WTC11 (cell line): ENCODE data around the gene MSI2. TPM values are rescaled to one million over a fixed set of nuclear protein-coding genes. Genes with fewer than 3 reads are reported as not detected.

Experiments
- ATAC-seq: fragments of 200-7000 bp; cut with Tn5 transposase; 2 replicates; pipeline ENCODE4 v1.10.0; 2021; ENCODE audit warnings: mild to moderate bottlenecking, moderate library complexity
- CTCF ChIA-PET: fragments of 300-600 bp; sonication (Branson Sonifier 250); formaldehyde crosslinking; loops from one replicate; lab custom pipeline; 2021; ENCODE audit warnings: antibody characterized with exemption; lab: Charles Lee
- POLR2A ChIA-PET: fragments of 350-600 bp; sonication (Branson Sonifier 250); formaldehyde crosslinking; loops from one replicate; lab custom pipeline; 2021; ENCODE audit warnings: antibody characterized with exemption; lab: Charles Lee
- DNase-seq: peaks from one replicate; pipeline ENCODE4 v3.0.0; 2021; ENCODE audit warnings: low spot score
- H3K27ac Mint-ChIP-seq: 2 replicates; pipeline ENCODE4 v1.8.0; 2021; ENCODE audit warnings: mixed read lengths
- H3K27me3 Mint-ChIP-seq: 2 replicates; pipeline ENCODE4 v1.8.0; 2021; ENCODE audit warnings: low read depth, mild to moderate bottlenecking, moderate library complexity, mixed read lengths
- H3K36me3 Mint-ChIP-seq: 2 replicates; pipeline ENCODE4 v1.8.0; 2021; ENCODE audit warnings: mixed read lengths
- H3K4me1 Mint-ChIP-seq: 2 replicates; pipeline ENCODE4 v1.8.0; 2022; ENCODE audit warnings: mixed read lengths
- H3K4me3 Mint-ChIP-seq: 2 replicates; pipeline ENCODE4 v1.8.0; 2021; ENCODE audit warnings: mild to moderate bottlenecking, moderate library complexity, mixed read lengths
- H3K9me3 Mint-ChIP-seq: 2 replicates; pipeline ENCODE4 v1.8.0; 2021; ENCODE audit warnings: mixed read lengths
- EMX1 ChIP-seq: fragments of 250-450 bp; sonication (Bioruptor Pico); IDR thresholded peaks from 2 replicates; pipeline ENCODE4 v1.8.0; 2021; ENCODE audit warnings: mild to moderate bottlenecking
- HMGA2 ChIP-seq: fragments of 250-450 bp; sonication (Bioruptor Pico); IDR thresholded peaks from 2 replicates; pipeline ENCODE4 v1.4.0; 2021; ENCODE audit warnings: mild to moderate bottlenecking, moderate library complexity
- SOX15 ChIP-seq: fragments of 250-450 bp; sonication (Bioruptor Pico); IDR thresholded peaks from 2 replicates; pipeline ENCODE4 v1.9.0; 2021; ENCODE audit warnings: mild to moderate bottlenecking
- SP1 ChIP-seq: sonication (generic); formaldehyde crosslinking; conservative IDR thresholded peaks from 2 replicates; pipeline ENCODE4 v1.8.1; 2022; ENCODE audit warnings: missing genetic modification reagents
- TCF7 ChIP-seq: sonication (generic); formaldehyde crosslinking; IDR thresholded peaks from 2 replicates; pipeline ENCODE4 v1.8.0; 2022; ENCODE audit warnings: mild to moderate bottlenecking, low read depth, missing genetic modification reagents, moderate library complexity
- TEAD4 ChIP-seq: sonication (generic); formaldehyde crosslinking; IDR thresholded peaks from 2 replicates; pipeline ENCODE4 v1.8.0; 2022; ENCODE audit warnings: mild to moderate bottlenecking, missing genetic modification reagents
- TP53 ChIP-seq: sonication (generic); formaldehyde crosslinking; IDR thresholded peaks from 2 replicates; pipeline ENCODE4 v1.8.1; 2023; ENCODE audit warnings: mild to moderate bottlenecking, missing genetic modification reagents
- ZNF219 ChIP-seq: sonication (generic); formaldehyde crosslinking; IDR thresholded peaks from 2 replicates; pipeline ENCODE4 v1.8.0; 2023; ENCODE audit warnings: missing genetic modification reagents, mild to moderate bottlenecking, borderline replicate concordance
- ZNF263 ChIP-seq: sonication (generic); formaldehyde crosslinking; IDR thresholded peaks from 2 replicates; pipeline ENCODE4 v1.8.1; 2022; ENCODE audit warnings: low read depth, mild to moderate bottlenecking, moderate library complexity, missing genetic modification reagents
- ZNF317 ChIP-seq: sonication (generic); formaldehyde crosslinking; IDR thresholded peaks from 2 replicates; pipeline ENCODE4 v1.8.1; 2023; ENCODE audit warnings: low read depth, mild to moderate bottlenecking, moderate library complexity, missing genetic modification reagents, borderline replicate concordance
- ZNF671 ChIP-seq: fragments of 250-450 bp; sonication (Bioruptor Pico); IDR thresholded peaks from 2 replicates; pipeline ENCODE4 v1.8.0; 2021; ENCODE audit warnings: mild to moderate bottlenecking
- total RNA-seq: library from RNA; stranded (reverse); gene quantifications from 3 replicates; pipeline ENCODE4 v1.2.3, GENCODE V29; 2021
- TF ChIP-seq, protein P1 (sequence below): sonication (generic); formaldehyde crosslinking; IDR thresholded peaks from 2 replicates; pipeline ENCODE4 v1.8.1; 2022; ENCODE audit warnings: mild to moderate bottlenecking, missing genetic modification reagents, moderate library complexity, borderline replicate concordance
- TF ChIP-seq, protein P2 (sequence below): sonication (generic); formaldehyde crosslinking; IDR thresholded peaks from 2 replicates; pipeline ENCODE4 v1.8.0; 2022; ENCODE audit warnings: missing genetic modification reagents
- TF ChIP-seq, protein P3 (sequence below): sonication (generic); formaldehyde crosslinking; IDR thresholded peaks from 2 replicates; pipeline ENCODE4 v1.8.1; 2022; ENCODE audit warnings: mild to moderate bottlenecking, moderate library complexity, missing genetic modification reagents
- TF ChIP-seq, protein P4 (sequence below): sonication (generic); formaldehyde crosslinking; IDR thresholded peaks from 2 replicates; pipeline ENCODE4 v1.8.1; 2023; ENCODE audit warnings: mild to moderate bottlenecking, missing genetic modification reagents
- TF ChIP-seq, protein P5 (sequence below): sonication (generic); formaldehyde crosslinking; IDR thresholded peaks from 2 replicates; pipeline ENCODE4 v1.8.1; 2022; ENCODE audit warnings: low read depth, missing genetic modification reagents, borderline replicate concordance

The MSI2 gene
- total RNA-seq, 1 experiment from 2014 or later, result 82.1 TPM

DNA sequence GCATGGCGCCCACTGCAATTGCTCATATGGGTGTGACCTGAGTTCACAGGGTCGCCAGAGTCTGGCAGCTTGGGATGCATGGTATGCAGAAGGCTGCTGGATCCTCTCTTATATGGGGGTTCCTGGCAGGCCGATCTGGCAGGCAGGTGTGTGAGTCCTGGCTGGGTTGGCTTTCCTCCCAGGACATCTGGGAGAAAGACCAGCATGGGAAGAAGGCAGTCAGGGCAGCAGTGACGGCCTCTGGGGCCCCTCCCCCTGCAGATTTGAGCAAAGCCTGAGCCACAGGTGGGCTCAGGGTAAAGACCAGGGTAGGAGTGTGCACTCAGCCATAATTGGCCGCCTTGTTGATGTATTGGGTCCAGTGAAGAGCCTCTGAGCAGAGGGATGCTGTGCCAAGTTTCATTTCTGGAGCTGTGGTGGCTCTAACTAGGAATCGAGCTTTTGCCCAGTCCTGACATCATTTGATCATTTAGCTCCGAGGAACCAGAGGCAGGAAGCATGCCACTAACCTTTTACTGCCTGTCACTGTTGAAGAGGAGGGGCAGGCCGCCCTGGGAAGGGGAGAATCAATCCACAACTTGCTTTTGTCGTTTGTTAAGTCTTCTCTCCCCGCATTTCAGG is 314.5 kb downstream of the MSI2 start (continued):
- TF ChIP-seq ZNF263, result no peak
- TF ChIP-seq SP1 (CRISPR knock-in tag), result no peak

DNA sequence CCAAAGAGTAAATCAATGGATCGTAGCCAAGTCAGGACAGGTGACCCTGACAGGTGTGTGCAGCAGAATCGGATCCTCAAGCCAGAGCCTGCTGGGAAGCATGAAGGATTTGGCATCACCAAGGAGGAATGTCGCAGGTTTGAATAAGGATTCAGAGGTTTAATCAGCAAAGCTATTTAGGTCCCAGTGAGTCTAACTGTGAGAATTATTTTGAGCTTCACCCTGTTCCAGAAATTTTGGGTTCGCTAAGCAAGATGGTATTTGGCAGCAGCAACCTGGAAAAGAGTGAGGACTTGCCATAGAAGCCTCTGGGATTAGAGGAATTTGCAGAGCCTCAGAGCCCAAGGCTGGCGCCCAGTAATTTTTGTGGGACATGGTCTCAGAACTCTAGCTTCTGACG is 315.7 kb downstream of the MSI2 start:
- CTCF ChIA-PET, result interaction anchor here (1.5 kb wide), 1 partner anchor 329 kb away, joined by 3 read pairs; no protein-coding TSS in a partner anchor
- no peaks in the 10 kb centered on the region for H3K36me3 Mint-ChIP-seq
- POLR2A ChIA-PET, result no interaction called here
- no peaks in the 10 kb centered on the region for H3K9me3 Mint-ChIP-seq
- TF ChIP-seq TEAD4 (CRISPR knock-in tag) (no peak), SOX15 (no peak), ZNF317 (CRISPR knock-in tag) (no peak), ZNF219 (CRISPR knock-in tag) (no peak), EMX1 (no peak), HMGA2 (CRISPR knock-in tag) (no peak)
- TF ChIP-seq, protein P1, sequence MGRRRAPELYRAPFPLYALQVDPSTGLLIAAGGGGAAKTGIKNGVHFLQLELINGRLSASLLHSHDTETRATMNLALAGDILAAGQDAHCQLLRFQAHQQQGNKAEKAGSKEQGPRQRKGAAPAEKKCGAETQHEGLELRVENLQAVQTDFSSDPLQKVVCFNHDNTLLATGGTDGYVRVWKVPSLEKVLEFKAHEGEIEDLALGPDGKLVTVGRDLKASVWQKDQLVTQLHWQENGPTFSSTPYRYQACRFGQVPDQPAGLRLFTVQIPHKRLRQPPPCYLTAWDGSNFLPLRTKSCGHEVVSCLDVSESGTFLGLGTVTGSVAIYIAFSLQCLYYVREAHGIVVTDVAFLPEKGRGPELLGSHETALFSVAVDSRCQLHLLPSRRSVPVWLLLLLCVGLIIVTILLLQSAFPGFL (CRISPR knock-in tag), result no peak
- TF ChIP-seq, protein P2, sequence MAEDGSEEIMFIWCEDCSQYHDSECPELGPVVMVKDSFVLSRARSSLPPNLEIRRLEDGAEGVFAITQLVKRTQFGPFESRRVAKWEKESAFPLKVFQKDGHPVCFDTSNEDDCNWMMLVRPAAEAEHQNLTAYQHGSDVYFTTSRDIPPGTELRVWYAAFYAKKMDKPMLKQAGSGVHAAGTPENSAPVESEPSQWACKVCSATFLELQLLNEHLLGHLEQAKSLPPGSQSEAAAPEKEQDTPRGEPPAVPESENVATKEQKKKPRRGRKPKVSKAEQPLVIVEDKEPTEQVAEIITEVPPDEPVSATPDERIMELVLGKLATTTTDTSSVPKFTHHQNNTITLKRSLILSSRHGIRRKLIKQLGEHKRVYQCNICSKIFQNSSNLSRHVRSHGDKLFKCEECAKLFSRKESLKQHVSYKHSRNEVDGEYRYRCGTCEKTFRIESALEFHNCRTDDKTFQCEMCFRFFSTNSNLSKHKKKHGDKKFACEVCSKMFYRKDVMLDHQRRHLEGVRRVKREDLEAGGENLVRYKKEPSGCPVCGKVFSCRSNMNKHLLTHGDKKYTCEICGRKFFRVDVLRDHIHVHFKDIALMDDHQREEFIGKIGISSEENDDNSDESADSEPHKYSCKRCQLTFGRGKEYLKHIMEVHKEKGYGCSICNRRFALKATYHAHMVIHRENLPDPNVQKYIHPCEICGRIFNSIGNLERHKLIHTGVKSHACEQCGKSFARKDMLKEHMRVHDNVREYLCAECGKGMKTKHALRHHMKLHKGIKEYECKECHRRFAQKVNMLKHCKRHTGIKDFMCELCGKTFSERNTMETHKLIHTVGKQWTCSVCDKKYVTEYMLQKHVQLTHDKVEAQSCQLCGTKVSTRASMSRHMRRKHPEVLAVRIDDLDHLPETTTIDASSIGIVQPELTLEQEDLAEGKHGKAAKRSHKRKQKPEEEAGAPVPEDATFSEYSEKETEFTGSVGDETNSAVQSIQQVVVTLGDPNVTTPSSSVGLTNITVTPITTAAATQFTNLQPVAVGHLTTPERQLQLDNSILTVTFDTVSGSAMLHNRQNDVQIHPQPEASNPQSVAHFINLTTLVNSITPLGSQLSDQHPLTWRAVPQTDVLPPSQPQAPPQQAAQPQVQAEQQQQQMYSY (CRISPR knock-in tag), result no peak
- TF ChIP-seq, protein P3, sequence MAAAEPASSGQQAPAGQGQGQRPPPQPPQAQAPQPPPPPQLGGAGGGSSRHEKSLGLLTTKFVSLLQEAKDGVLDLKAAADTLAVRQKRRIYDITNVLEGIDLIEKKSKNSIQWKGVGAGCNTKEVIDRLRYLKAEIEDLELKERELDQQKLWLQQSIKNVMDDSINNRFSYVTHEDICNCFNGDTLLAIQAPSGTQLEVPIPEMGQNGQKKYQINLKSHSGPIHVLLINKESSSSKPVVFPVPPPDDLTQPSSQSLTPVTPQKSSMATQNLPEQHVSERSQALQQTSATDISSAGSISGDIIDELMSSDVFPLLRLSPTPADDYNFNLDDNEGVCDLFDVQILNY, result no peak
- TF ChIP-seq, protein P4, sequence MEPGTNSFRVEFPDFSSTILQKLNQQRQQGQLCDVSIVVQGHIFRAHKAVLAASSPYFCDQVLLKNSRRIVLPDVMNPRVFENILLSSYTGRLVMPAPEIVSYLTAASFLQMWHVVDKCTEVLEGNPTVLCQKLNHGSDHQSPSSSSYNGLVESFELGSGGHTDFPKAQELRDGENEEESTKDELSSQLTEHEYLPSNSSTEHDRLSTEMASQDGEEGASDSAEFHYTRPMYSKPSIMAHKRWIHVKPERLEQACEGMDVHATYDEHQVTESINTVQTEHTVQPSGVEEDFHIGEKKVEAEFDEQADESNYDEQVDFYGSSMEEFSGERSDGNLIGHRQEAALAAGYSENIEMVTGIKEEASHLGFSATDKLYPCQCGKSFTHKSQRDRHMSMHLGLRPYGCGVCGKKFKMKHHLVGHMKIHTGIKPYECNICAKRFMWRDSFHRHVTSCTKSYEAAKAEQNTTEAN (CRISPR knock-in tag), result no peak
- no peak overlapping the region for H3K4me3 Mint-ChIP-seq
- peaks cover 18% of the 10 kb centered on the region for H3K4me1 Mint-ChIP-seq
- DNase-seq (no peak), ATAC-seq (no peak)
- H3K27ac Mint-ChIP-seq, result no peak overlapping the region
- no peaks in the 10 kb centered on the region for H3K27me3 Mint-ChIP-seq

DNA sequence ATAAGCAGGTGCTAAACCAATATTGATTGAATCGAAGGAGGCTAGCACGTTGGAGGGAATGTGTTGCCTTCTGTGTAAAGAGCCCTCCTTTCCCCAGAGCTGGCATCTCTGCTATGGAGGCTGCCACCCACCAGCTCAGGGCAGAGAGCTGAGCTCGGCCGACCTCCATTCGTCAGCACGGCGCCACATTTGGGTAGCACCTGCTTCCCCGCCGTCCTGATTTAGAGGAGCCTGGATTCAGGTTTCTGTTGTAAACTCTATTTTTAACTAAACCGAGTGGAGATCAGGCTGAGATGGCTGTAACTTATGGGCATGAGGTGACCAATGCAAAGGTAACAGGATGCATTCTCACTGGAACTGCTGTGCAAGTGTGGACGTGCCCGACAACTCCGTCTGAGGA is 316.3 kb downstream of the MSI2 start:
- H3K27ac Mint-ChIP-seq, result no peak overlapping the region
- peaks cover 24% of the 10 kb centered on the region for H3K4me1 Mint-ChIP-seq
- no peak overlapping the region for H3K4me3 Mint-ChIP-seq
- POLR2A ChIA-PET, result no interaction called here
- ATAC-seq (no peak), DNase-seq (no peak)
- no peaks in the 10 kb centered on the region for H3K9me3 Mint-ChIP-seq
- no peaks in the 10 kb centered on the region for H3K36me3 Mint-ChIP-seq
- CTCF ChIA-PET, result interaction anchor here (1.5 kb wide), 1 partner anchor 330 kb away, joined by 3 read pairs; no protein-coding TSS in a partner anchor
- no peak for TF ChIP-seq TCF7 (CRISPR knock-in tag)
- TF ChIP-seq, protein P5, sequence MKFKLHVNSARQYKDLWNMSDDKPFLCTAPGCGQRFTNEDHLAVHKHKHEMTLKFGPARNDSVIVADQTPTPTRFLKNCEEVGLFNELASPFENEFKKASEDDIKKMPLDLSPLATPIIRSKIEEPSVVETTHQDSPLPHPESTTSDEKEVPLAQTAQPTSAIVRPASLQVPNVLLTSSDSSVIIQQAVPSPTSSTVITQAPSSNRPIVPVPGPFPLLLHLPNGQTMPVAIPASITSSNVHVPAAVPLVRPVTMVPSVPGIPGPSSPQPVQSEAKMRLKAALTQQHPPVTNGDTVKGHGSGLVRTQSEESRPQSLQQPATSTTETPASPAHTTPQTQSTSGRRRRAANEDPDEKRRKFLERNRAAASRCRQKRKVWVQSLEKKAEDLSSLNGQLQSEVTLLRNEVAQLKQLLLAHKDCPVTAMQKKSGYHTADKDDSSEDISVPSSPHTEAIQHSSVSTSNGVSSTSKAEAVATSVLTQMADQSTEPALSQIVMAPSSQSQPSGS (CRISPR knock-in tag), result no peak
- TF ChIP-seq ZNF671 (CRISPR knock-in tag), result no peak
- TF ChIP-seq TP53 (CRISPR knock-in tag), result no peak
- no peaks in the 10 kb centered on the region for H3K27me3 Mint-ChIP-seq
